GM18526 (cell line): ENCODE results near the gene VEGFA.

Source experiments
- POLR2A ChIP-seq: IDR thresholded peaks from 3 replicates; pipeline ENCODE4 v1.6.1; 2011; ENCODE audit not compliant: insufficient read length; ENCODE audit errors: extremely low read depth

The VEGFA gene

DNA sequence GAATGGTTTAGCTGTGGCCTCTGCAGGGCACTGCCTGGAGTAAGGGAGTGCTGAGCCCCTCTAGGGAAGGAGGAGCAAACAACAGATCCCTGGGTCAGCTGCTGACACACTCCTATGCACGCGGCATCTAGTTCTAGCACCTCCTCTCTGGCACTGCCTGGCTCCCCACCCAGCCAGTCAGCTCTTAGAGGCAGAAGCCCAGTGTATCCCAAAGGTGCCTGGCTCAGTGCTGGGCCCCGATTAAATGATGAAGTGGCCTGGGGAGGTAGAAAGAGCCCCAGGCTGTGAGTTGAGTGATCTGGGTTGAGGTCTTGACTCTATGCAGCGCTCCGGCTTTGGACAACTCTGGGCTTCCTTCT is 7.6 kb upstream of the VEGFA start:
- TF ChIP-seq POLR2A: no peak

DNA sequence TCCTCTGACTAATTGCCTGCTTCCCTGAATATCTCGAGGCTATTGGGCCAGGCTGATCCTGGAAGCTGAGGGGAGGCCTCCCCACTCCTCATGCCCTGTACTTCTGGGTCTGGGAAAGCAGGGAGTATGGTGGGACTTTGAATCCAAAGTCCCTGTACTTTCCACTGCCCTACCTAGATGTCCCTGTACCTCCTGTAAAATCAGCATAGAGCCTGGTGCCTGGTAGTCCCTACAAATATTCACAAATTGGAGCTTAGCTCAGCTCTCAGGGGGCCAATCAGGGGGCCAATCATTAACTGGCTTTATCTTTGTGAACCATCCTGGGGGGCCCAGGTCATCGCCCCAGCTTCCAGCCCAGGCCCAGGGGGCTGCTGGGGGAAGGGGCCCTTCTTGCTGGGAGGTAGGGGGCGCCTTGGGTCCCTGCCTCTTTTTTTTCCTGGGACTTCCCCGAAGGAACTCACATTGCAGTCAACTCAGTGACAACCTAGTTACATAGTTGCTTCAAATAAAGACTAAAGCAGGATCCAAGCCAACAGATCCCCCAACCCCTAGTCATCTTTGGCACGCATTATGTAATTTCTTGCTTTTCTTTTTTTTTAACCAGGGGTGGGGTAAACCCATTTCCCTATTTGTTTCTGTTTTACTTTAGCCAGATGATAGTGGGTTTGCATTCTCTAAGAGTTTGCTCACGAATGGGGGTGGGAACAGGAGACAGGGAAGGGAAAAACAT is 6.9 kb upstream of the VEGFA start:
- TF ChIP-seq POLR2A: no peak

DNA sequence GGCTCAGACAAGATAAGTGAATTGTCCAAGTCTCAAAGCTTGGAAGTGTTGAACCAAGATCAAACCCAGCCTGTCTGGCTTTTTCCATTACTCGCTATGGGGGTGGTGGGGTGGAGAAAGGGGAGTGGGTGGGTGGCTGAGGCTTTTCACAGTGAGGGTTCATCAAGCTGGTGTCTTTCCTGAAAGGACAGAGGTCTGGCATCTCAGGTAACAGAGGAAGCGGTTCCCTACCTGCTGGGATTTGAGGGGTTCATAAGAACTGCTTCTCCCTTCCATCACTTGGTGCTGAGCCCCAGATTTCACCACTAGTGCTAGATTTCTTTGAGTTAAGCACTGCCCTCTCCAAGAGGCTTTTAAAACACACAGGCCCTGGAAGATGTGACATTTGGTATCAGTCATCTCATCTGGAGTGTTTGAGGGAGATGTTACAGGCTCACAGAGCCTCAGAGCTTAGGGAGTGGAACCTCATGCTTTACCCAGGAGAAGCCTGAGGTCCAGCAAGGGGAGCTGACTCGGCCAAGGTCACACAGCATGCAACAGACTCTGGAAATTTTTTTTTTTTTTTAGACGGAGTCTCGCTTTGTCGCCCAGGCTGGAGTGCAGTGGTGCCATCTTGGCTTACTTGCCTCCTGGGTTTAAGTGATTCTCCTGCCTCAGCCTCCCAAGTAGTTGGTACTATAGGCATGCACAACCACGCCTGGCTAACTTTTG is 6.0 kb upstream of the VEGFA start:
- TF ChIP-seq POLR2A: no peak

DNA sequence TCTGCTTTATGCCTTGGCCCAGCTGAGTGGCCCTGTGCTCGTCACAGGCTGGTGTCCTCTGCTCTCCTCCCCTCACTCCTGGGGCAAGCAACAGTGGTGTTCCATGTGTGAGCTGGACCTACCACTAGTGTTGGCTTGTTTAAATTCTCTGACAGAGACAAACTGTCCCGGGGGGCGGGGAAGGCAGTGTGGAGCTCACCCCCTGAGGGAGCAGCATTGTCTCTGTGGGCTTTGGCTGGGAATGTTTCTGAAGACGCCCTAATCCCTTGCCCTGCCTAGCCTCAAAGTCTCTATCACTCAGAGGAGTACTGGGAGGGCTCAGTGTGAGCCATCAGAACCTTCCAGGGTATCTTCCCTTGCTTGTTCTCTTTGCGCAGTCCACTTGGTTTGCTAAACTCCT is 5.2 kb upstream of the VEGFA start:
- TF ChIP-seq POLR2A: no peak

DNA sequence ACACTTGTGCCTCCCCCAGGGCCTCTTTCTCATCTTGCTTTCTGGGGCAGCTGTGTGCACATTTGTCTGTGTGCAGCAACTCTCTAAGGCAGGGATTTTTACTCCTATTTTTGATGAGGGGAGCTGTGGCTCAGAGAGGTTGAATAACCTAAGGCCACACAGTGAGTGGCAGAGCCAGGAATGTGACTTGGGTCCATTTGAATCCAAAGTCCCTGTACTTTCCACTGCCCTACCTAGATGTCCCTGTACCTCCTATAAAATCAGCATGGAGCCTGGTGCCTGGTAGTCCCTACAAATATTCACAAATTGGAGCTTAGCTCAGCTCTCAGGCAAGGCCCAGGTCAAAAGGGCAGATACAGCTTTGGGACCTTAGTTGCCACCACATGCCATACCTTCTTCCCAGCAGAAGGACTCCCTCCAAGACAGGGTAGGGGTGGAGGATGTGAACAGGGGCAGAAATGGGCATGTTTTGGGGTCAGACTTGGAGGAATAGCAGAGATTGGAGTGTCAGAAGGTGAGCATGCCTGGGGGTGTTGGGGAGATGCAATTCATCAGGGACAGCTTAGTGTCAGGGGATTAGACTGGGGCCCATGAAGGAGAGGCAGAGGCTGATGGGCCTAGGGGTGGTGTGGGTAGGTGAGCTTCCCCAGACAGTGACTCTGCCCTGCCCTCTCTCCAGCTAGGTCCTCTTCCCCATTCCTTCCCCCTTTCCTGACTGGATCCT is 4.1 kb upstream of the VEGFA start:
- TF ChIP-seq POLR2A: no peak

DNA sequence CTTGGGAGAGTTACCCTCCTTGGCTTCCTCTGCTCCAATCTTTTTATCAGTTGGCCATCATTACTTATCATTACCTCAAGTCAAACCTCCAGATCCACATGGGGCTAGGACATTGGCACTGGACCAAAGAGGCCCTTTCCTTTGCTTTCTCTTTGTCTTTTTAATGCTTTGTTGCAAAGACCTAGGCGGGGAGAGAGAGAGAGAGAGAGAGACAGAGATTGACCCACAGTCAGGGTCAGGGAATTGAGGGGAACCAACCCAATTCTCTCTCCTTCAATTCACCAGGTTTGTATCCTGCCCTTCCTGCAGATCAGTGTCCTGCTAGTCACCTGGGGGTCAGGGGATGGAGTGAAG is 3.5 kb upstream of the VEGFA start:
- TF ChIP-seq POLR2A: no peak

DNA sequence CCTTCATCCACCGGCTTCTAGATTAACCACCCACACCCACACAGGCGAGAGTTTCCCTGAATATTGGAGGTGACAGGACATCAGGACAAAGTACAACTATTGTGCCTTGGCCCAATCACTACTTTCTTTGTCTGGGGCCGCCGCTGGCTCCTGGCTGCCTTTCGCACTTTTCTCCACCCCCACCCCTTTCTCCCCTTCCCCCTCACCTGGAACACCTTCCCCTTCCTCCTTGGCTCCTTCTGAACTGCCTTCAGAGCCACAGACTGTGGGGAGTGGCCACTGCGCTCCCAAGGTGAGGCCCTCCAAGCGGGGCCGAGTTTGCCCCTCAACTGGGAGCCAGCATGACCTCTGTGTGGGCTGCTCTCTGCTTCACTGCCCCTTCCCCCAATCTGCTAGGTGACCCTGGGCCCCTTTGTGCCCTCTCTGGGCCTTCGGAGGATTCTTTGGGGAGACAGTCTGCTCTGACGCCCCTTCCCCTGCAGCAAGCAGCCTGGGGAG is 3.0 kb upstream of the VEGFA start:
- TF ChIP-seq POLR2A: no peak

DNA sequence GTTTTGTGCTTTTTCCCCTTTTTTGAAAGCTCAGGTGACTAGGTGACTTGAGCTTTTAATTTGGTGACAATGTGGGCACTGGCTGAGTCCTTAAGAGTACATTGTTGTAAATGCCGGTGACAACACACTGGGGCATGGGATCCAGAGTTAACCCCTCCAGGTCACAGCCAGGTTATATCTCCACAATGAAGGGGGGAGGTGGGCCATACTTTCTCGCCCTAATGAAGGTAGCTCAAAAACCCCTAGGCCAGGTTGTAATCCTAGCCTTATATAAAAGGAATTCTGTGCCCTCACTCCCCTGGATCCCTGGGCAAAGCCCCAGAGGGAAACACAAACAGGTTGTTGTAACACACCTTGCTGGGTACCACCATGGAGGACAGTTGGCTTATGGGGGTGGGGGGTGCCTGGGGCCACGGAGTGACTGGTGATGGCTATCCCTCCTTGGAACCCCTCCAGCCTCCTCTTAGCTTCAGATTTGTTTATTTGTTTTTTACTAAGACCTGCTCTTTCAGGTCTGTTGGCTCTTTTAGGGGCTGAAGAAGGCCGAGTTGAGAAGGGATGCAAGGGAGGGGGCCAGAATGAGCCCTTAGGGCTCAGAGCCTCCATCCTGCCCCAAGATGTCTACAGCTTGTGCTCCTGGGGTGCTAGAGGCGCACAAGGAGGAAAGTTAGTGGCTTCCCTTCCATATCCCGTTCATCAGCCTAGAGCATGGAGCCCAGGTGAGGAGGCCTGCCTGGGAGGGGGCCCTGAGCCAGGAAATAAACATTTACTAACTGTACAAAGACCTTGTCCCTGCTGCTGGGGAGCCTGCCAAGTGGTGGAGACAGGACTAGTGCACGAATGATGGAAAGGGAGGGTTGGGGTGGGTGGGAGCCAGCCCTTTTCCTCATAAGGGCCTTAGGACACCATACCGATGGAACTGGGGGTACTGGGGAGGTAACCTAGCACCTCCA is 2.2 kb upstream of the VEGFA start:
- TF ChIP-seq POLR2A: no peak

DNA sequence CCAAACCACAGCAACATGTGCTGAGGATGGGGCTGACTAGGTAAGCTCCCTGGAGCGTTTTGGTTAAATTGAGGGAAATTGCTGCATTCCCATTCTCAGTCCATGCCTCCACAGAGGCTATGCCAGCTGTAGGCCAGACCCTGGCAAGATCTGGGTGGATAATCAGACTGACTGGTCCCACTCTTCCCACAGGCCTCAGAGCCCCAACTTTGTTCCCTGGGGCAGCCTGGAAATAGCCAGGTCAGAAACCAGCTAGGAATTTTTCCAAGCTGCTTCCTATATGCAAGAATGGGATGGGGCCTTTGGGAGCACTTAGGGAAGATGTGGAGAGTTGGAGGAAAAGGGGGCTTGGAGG is 1.5 kb upstream of the VEGFA start:
- no peak for TF ChIP-seq POLR2A

DNA sequence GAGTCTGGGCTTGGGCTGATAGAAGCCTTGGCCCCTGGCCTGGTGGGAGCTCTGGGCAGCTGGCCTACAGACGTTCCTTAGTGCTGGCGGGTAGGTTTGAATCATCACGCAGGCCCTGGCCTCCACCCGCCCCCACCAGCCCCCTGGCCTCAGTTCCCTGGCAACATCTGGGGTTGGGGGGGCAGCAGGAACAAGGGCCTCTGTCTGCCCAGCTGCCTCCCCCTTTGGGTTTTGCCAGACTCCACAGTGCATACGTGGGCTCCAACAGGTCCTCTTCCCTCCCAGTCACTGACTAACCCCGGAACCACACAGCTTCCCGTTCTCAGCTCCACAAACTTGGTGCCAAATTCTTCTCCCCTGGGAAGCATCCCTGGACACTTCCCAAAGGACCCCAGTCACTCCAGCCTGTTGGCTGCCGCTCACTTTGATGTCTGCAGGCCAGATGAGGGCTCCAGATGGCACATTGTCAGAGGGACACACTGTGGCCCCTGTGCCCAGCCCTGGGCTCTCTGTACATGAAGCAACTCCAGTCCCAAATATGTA is 957 bp upstream of the VEGFA start:
- TF ChIP-seq POLR2A: no peak

DNA sequence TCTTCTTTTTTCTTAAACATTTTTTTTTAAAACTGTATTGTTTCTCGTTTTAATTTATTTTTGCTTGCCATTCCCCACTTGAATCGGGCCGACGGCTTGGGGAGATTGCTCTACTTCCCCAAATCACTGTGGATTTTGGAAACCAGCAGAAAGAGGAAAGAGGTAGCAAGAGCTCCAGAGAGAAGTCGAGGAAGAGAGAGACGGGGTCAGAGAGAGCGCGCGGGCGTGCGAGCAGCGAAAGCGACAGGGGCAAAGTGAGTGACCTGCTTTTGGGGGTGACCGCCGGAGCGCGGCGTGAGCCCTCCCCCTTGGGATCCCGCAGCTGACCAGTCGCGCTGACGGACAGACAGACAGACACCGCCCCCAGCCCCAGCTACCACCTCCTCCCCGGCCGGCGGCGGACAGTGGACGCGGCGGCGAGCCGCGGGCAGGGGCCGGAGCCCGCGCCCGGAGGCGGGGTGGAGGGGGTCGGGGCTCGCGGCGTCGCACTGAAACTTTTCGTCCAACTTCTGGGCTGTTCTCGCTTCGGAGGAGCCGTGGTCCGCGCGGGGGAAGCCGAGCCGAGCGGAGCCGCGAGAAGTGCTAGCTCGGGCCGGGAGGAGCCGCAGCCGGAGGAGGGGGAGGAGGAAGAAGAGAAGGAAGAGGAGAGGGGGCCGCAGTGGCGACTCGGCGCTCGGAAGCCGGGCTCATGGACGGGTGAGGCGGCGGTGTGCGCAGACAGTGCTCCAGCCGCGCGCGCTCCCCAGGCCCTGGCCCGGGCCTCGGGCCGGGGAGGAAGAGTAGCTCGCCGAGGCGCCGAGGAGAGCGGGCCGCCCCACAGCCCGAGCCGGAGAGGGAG is 580 bp downstream of the VEGFA start:
- TF ChIP-seq POLR2A: no peak

DNA sequence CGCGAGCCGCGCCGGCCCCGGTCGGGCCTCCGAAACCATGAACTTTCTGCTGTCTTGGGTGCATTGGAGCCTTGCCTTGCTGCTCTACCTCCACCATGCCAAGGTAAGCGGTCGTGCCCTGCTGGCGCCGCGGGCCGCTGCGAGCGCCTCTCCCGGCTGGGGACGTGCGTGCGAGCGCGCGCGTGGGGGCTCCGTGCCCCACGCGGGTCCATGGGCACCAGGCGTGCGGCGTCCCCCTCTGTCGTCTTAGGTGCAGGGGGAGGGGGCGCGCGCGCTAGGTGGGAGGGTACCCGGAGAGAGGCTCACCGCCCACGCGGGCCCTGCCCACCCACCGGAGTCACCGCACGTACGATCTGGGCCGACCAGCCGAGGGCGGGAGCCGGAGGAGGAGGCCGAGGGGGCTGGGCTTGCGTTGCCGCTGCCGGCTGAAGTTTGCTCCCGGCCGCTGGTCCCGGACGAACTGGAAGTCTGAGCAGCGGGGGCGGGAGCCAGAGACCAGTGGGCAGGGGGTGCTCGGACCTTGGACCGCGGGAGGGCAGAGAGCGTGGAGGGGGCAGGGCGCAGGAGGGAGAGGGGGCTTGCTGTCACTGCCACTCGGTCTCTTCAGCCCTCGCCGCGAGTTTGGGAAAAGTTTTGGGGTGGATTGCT is 1.3 kb downstream of the VEGFA start:
- TF ChIP-seq POLR2A: no peak

DNA sequence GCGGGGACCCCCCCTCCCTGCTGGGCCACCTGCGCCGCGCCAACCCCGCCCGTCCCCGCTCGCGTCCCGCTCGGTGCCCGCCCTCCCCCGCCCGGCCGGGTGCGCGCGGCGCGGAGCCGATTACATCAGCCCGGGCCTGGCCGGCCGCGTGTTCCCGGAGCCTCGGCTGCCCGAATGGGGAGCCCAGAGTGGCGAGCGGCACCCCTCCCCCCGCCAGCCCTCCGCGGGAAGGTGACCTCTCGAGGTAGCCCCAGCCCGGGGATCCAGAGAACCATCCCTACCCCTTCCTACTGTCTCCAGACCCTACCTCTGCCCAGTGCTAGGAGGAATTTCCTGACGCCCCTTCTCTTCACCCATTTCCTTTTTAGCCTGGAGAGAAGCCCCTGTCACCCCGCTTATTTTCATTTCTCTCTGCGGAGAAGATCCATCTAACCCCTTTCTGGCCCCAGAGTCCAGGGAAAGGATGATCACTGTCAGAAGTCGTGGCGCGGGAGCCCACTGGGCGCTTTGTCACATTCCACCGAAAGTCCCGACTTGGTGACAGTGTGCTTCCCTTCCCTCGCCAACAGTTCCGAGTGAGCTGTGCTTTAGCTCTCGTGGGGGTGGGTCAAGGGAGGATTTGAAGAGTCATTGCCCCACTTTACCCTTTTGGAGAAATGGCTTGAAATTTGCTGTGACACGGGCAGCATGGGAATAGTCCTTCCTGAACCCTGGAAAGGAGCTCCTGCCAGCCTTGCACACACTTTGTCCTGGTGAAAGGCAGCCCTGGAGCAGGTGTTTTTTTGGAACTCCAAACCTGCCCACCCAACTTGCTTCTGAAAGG is 2.1 kb downstream of the VEGFA start:
- no peak for TF ChIP-seq POLR2A
